Adrenal gland (tissue), 5 donors: ENCODE measurements around the gene PPP1R9B.

Experiments
- POLR2A ChIP-seq, 2 donors: fragments of 450-650 bp; IDR thresholded peaks; one replicate each; pipeline ENCODE4 v1.6.1; 2017; ENCODE audit warnings: antibody characterized with exemption in 2 of 2, mild to moderate bottlenecking in 2 of 2, moderate library complexity in 1 of 2
- TF ChIP-seq, protein P1 (sequence below), 6 experiments: fragments of 450-650 bp in 4 of 6; fragments of 200-600 bp in 2 of 6; sonication (generic) in 1 of 6; IDR thresholded peaks; 1 replicate in 5 of 6; 2 replicates in 1 of 6; pipeline versions ENCODE4 v1.5.1 to v1.8.0; 2016 to 2021; ENCODE audit warnings: antibody characterized with exemption in 6 of 6, mild to moderate bottlenecking in 2 of 6, moderate library complexity in 1 of 6
- donor health status: DM: no; HTN: no; CAD: no.

- TF ChIP-seq, protein P1, sequence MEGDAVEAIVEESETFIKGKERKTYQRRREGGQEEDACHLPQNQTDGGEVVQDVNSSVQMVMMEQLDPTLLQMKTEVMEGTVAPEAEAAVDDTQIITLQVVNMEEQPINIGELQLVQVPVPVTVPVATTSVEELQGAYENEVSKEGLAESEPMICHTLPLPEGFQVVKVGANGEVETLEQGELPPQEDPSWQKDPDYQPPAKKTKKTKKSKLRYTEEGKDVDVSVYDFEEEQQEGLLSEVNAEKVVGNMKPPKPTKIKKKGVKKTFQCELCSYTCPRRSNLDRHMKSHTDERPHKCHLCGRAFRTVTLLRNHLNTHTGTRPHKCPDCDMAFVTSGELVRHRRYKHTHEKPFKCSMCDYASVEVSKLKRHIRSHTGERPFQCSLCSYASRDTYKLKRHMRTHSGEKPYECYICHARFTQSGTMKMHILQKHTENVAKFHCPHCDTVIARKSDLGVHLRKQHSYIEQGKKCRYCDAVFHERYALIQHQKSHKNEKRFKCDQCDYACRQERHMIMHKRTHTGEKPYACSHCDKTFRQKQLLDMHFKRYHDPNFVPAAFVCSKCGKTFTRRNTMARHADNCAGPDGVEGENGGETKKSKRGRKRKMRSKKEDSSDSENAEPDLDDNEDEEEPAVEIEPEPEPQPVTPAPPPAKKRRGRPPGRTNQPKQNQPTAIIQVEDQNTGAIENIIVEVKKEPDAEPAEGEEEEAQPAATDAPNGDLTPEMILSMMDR (IDR thresholded peaks at IDR 0.05) = no peak
- TF ChIP-seq POLR2A (IDR thresholded peaks at IDR 0.05) = no peak
Measured at GRCh38 chr17:50120475-50121253, 29.8 kb downstream of the PPP1R9B start.
